PFSK-1 (cell line): Measurements from ENCODE around the gene MAPKAPK3.

Source experiments
- POLR2AphosphoS5 ChIP-seq: IDR thresholded peaks from 2 replicates; pipeline ENCODE4 v1.6.1; 2012; ENCODE audit warnings: low read depth, mild to moderate bottlenecking, control low read depth, low read length, moderate library complexity
- REST ChIP-seq, 2 experiments: IDR thresholded peaks; 2 replicates each; pipeline versions ENCODE4 v1.6.1 to v1.8.0; 2011 to 2012; ENCODE audit warnings: low read depth in 2 of 2, low read length in 2 of 2, control low read depth in 1 of 2, inconsistent platforms in 1 of 2, mild to moderate bottlenecking in 1 of 2, moderate library complexity in 1 of 2; ENCODE audit not compliant: insufficient read depth in 1 of 2
- SIN3A ChIP-seq: IDR thresholded peaks from 2 replicates; pipeline ENCODE4 v1.6.1; 2012; ENCODE audit warnings: mild to moderate bottlenecking, low read length, moderate library complexity, borderline replicate concordance; ENCODE audit not compliant: insufficient read depth
- TAF1 ChIP-seq: IDR thresholded peaks from 2 replicates; pipeline ENCODE4 v1.6.1; 2012; ENCODE audit warnings: low read length, control low read depth, borderline replicate concordance; ENCODE audit not compliant: insufficient read depth

GRCh38 chr3:50687127-50687751, 70.3 kb downstream of the MAPKAPK3 start:
- TF ChIP-seq REST (IDR thresholded peaks at IDR 0.05; ENCODE audit: insufficient read depth in 1 of 2, low read depth in 2 of 2, low read length in 2 of 2) (no peak), POLR2AphosphoS5 (no peak), TAF1 (no peak), SIN3A (no peak)
